ENCODE measurements around the gene DDX27. TPM values are rescaled to one million over a fixed set of nuclear protein-coding genes. Genes with fewer than 3 reads are reported as not detected.

DDX27 gene
- total RNA-seq, 4 donors from 2014 or later: 22.3 to 32.5 (median 29.8) TPM

Small RNA genes lying within 50 kb of the gene (small RNA-seq; reads per million reads assigned to genes)
- 1,810 to 3,686 (median 2,413) reads per million in 4 donors for gene SNORD12B
- 1,487 to 2,490 (median 1,927) reads per million in 4 donors for gene SNORD12C

Other genes with a start within 250 kb of the DDX27 start
- gene CSE1L, start 173.1 kb upstream of the DDX27 start, total RNA-seq: 10 to 100 TPM; 35.8 to 55.6 (median 42.2) TPM
- gene STAU1, start 31.1 kb upstream of the DDX27 start, total RNA-seq: 100 to 1,000 TPM in 3 of 4 donors, 10 to 100 TPM in 1; 86.3 to 134 (median 104) TPM
- gene ZNFX1, start 58.6 kb downstream of the DDX27 start, total RNA-seq: 10 to 100 TPM; 36.2 to 46.6 (median 41.5) TPM

Data from gastroesophageal sphincter (tissue), 4 donors.